ENCODE data around the gene ARL8A. TPM values are rescaled to one million over a fixed set of nuclear protein-coding genes. Genes with fewer than 3 reads are reported as not detected.
A peak's percentile ranks its signal among the peaks of the same experiment; 100 is the strongest.

ARL8A gene
- total and polyA plus RNA-seq, 2 donors (not counting 1 experiment from before 2014, with no cell fraction given) = 18.7 to 35.8 TPM

GRCh38 chr1:202150602-202151001 lies 6.1 kb upstream of the ARL8A start:
- TF ChIP-seq CTCF (conservative IDR thresholded peaks at IDR 0.05 in 1 of 2, IDR thresholded peaks at IDR 0.05 in 1 of 2; ENCODE audit: low read depth in 1 of 2, low read length in 2 of 2) (no peak), EZH2 (IDR thresholded peaks at IDR 0.05; ENCODE audit: low read length, missing control alignments) (no peak)
- H3K4me1 ChIP-seq (ENCODE audit: control insufficient read depth, extremely low read depth, insufficient read depth, low read length) = no peaks in the 10 kb centered on the region
- no peak for DNase-seq (ENCODE audit: low read depth in 2 of 2)

GRCh38 chr1:202150187-202150586 lies 5.7 kb upstream of the ARL8A start:
- peaks cover 9% of the 10 kb centered on the region for H3K27me3 ChIP-seq (ENCODE audit: control insufficient read depth, insufficient read depth, low read length)
- no peak overlapping the region for H3K4me3 ChIP-seq (replicated peaks in 1 of 4; ENCODE audit: control extremely low read depth in 1 of 4, insufficient read depth in 1 of 4, low read depth in 3 of 4, low read length in 4 of 4)
- H3K4me1 ChIP-seq (ENCODE audit: control insufficient read depth, extremely low read depth, insufficient read depth, low read length) = peaks cover 2% of the 10 kb centered on the region
- H3K9me3 ChIP-seq (ENCODE audit: control insufficient read depth, insufficient read depth, low read depth, low read length) = no peaks in the 10 kb centered on the region
- no peak overlapping the region for H3K9ac ChIP-seq (ENCODE audit: insufficient read depth, low read length)
- H3K27ac ChIP-seq (ENCODE audit: insufficient read depth, low read length) = no peak overlapping the region
- DNase-seq (ENCODE audit: low read depth in 2 of 2) = no peak
- H3K79me2 ChIP-seq (ENCODE audit: control insufficient read depth, insufficient read depth, low read length) = no peaks in the 10 kb centered on the region
- no peak overlapping the region for H2AFZ ChIP-seq (ENCODE audit: low read length)
- TF ChIP-seq CTCF (conservative IDR thresholded peaks at IDR 0.05 in 1 of 2, IDR thresholded peaks at IDR 0.05 in 1 of 2; ENCODE audit: low read depth in 1 of 2, low read length in 2 of 2) = no peak
- no peak for TF ChIP-seq EZH2 (IDR thresholded peaks at IDR 0.05; ENCODE audit: low read length, missing control alignments)
- H3K36me3 ChIP-seq (ENCODE audit: control insufficient read depth, insufficient read depth, low read length) = no peaks in the 10 kb centered on the region
- H4K20me1 ChIP-seq (ENCODE audit: control insufficient read depth, extremely low read depth, insufficient read depth, low read length) = no peaks in the 10 kb centered on the region
- no peak overlapping the region for H3K4me2 ChIP-seq (ENCODE audit: extremely low read depth, insufficient read depth, low read length)

More at GRCh38 chr1:202150602-202151001, 6.1 kb upstream of the ARL8A start:
- Histone ChIP-seq H3K27me3 (ENCODE audit: control insufficient read depth, insufficient read depth, low read length) (peaks cover 9% of the 10 kb centered on the region), H3K9ac (ENCODE audit: insufficient read depth, low read length) (no peak overlapping the region), H4K20me1 (ENCODE audit: control insufficient read depth, extremely low read depth, insufficient read depth, low read length) (no peaks in the 10 kb centered on the region), H3K4me2 (ENCODE audit: extremely low read depth, insufficient read depth, low read length) (no peak overlapping the region), H3K36me3 (ENCODE audit: control insufficient read depth, insufficient read depth, low read length) (no peaks in the 10 kb centered on the region), H3K4me3 (replicated peaks in 1 of 4; ENCODE audit: control extremely low read depth in 1 of 4, insufficient read depth in 1 of 4, low read depth in 3 of 4, low read length in 4 of 4) (no peak overlapping the region), H3K9me3 (ENCODE audit: control insufficient read depth, insufficient read depth, low read depth, low read length) (no peaks in the 10 kb centered on the region), H3K79me2 (ENCODE audit: control insufficient read depth, insufficient read depth, low read length) (no peaks in the 10 kb centered on the region), H2AFZ (ENCODE audit: low read length) (no peak overlapping the region), H3K27ac (ENCODE audit: insufficient read depth, low read length) (no peak overlapping the region)

- H3K4me3 ChIP-seq (replicated peaks in 1 of 4; ENCODE audit: control extremely low read depth in 1 of 4, insufficient read depth in 1 of 4, low read depth in 3 of 4, low read length in 4 of 4) = no peak overlapping the region
- peak in 1 of 2 donors; percentile 23 for DNase-seq (ENCODE audit: low read depth in 2 of 2)
- H3K9me3 ChIP-seq (ENCODE audit: control insufficient read depth, insufficient read depth, low read depth, low read length) = no peaks in the 10 kb centered on the region
- H3K27ac ChIP-seq (ENCODE audit: insufficient read depth, low read length) = no peak overlapping the region
- H3K4me2 ChIP-seq (ENCODE audit: extremely low read depth, insufficient read depth, low read length) = no peak overlapping the region
- no peak for TF ChIP-seq EZH2 (IDR thresholded peaks at IDR 0.05; ENCODE audit: low read length, missing control alignments)
- no peak for TF ChIP-seq CTCF (conservative IDR thresholded peaks at IDR 0.05 in 1 of 2, IDR thresholded peaks at IDR 0.05 in 1 of 2; ENCODE audit: low read depth in 1 of 2, low read length in 2 of 2)
- peaks cover 3% of the 10 kb centered on the region for H3K4me1 ChIP-seq (ENCODE audit: control insufficient read depth, extremely low read depth, insufficient read depth, low read length)
- H4K20me1 ChIP-seq (ENCODE audit: control insufficient read depth, extremely low read depth, insufficient read depth, low read length) = no peaks in the 10 kb centered on the region
- H3K9ac ChIP-seq (ENCODE audit: insufficient read depth, low read length) = no peak overlapping the region
- H3K27me3 ChIP-seq (ENCODE audit: control insufficient read depth, insufficient read depth, low read length) = peaks cover 9% of the 10 kb centered on the region
- no peaks in the 10 kb centered on the region for H3K36me3 ChIP-seq (ENCODE audit: control insufficient read depth, insufficient read depth, low read length)
- no peak overlapping the region for H2AFZ ChIP-seq (ENCODE audit: low read length)
- H3K79me2 ChIP-seq (ENCODE audit: control insufficient read depth, insufficient read depth, low read length) = no peaks in the 10 kb centered on the region
Measured at GRCh38 chr1:202149566-202149965, 5.0 kb upstream of the ARL8A start.

Data from fibroblast of lung (primary cell).